ENCODE measurements around the gene RRP1B. TPM values are rescaled to one million over a fixed set of nuclear protein-coding genes. Genes with fewer than 3 reads are reported as not detected.

RRP1B gene
- total RNA-seq, 6 experiments from 2014 or later = 8.0 to 17.0 (median 9.8) TPM

DNA sequence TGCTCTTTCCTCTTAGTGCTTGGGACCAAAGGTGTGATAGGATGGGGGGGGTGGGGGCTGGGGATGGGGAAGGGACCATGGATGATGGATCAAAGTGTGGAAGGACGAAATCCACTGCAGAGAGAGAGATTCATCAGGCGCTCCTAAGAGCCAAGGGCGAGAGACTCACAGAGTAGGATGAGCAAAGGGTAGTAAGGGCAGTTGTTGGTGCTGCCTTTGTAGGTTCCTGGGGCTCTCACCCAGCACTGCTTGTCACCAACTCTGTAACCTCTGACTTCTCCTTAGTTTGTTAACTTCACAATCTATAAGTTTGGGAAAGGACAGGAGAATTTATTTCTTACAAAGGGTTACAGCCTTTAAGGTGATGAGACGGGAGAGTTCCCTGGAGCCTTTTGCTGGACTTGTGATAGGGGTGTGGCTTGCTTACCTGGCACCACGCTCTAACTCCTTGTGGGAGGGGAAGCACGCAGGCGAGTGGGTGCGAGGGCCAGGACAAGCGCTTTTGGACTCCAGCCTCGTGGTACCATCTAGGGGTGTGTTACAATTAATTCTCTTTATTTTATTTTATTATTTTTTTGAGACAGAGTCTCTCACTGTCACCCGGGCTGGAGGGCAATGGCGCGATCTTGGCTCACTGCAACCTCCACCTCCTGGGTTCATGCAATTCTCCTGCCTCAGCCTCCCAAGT, 58.0 kb downstream of the RRP1B start:
- Histone ChIP-seq H3K9me3 (no peaks in the 10 kb centered on the region), H3K4me1 (peaks cover 0 to 21% (median 7%) of the 10 kb centered on the region in 4 donors), H3K27ac (no peak overlapping the region), H3K4me3 (no peak overlapping the region), H3K27me3 (no peaks in the 10 kb centered on the region), H3K36me3 (no peaks in the 10 kb centered on the region)
- no peak for ATAC-seq
- TF ChIP-seq, protein P1, sequence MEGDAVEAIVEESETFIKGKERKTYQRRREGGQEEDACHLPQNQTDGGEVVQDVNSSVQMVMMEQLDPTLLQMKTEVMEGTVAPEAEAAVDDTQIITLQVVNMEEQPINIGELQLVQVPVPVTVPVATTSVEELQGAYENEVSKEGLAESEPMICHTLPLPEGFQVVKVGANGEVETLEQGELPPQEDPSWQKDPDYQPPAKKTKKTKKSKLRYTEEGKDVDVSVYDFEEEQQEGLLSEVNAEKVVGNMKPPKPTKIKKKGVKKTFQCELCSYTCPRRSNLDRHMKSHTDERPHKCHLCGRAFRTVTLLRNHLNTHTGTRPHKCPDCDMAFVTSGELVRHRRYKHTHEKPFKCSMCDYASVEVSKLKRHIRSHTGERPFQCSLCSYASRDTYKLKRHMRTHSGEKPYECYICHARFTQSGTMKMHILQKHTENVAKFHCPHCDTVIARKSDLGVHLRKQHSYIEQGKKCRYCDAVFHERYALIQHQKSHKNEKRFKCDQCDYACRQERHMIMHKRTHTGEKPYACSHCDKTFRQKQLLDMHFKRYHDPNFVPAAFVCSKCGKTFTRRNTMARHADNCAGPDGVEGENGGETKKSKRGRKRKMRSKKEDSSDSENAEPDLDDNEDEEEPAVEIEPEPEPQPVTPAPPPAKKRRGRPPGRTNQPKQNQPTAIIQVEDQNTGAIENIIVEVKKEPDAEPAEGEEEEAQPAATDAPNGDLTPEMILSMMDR (IDR thresholded peaks at IDR 0.05) = no peak
- no peak for TF ChIP-seq POLR2A (IDR thresholded peaks at IDR 0.05)
- no peak for DNase-seq
- WGBS (ENCODE audit: insufficient coverage, low coverage, low lambda C conversion rate, missing lambda C conversion rate) = 88% methylated on average over 7 of the region's 13 CpGs
- intact Hi-C loops (cut with DNase I) = loop anchor here in 1 of 2 donors (10.0 kb wide), 1 partner anchor 53 kb away; no protein-coding TSS in a partner anchor

DNA sequence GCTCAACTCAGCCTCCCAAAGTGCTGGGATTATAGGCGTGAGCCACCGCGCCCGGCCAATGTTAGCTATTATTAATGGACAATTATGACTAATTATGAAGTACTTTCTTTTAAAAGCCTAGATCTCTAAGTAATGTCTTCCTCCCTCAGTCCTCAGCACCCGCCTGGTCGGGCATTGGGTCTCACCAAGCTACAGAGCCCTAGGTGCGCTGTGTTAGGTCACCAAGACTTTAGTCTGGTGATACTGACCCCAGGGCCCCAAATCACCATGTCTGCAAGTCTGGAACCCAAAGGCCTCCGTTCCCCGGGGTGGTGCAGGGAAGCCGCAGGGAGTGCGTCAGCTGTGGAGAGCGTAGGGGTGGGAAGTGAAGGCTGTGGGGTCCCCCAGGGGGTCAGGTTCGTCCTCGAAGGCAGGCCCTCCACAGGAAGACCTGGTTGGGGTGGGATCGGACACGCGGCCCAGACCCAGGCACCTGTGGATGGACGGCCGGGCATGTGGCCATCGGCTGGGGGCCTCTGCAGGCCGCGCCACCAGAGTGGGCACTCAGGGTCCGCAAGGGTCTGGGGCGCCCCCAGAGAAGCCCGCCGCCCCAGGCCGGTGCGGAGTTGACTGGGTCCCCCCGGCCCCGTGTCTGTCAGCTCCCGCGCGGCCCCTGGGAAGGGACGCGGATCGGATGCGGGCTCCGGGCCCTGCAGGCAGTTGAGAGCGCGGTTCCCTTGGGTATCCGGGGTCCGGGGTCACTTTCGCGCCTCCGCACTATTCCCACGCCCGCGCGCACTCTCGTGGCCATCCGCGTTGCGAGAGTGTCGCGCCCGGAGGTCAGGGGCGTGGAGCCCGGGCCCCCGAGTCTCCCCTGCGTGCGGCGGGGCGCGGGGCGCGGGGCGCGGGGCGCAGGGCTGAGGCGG, 58.9 kb downstream of the RRP1B start:
- Histone ChIP-seq H3K27me3 (no peaks in the 10 kb centered on the region), H3K27ac (peak overlapping the region; percentile 72 to 94 (median 87)), H3K4me3 (peak overlapping the region; percentile 90 to 97 (median 95)), H3K4me1 (peaks cover 0 to 17% (median 7%) of the 10 kb centered on the region in 4 donors), H3K9me3 (no peaks in the 10 kb centered on the region), H3K36me3 (no peaks in the 10 kb centered on the region)
- 43% methylated on average over 11 of the region's 70 CpGs for WGBS (ENCODE audit: insufficient coverage, low coverage, low lambda C conversion rate, missing lambda C conversion rate)
- intact Hi-C loops (cut with DNase I) = loop anchor here in 1 of 2 donors (10.0 kb wide), 1 partner anchor 53 kb away; no protein-coding TSS in a partner anchor
- peak in 1 of 3 donors; percentile 54 for DNase-seq
- TF ChIP-seq POLR2A (IDR thresholded peaks at IDR 0.05) = no peak
- TF ChIP-seq, protein P1 (IDR thresholded peaks at IDR 0.05) = no peak
- peak in 2 of 4 donors; percentile 0 to 3 for ATAC-seq

DNA sequence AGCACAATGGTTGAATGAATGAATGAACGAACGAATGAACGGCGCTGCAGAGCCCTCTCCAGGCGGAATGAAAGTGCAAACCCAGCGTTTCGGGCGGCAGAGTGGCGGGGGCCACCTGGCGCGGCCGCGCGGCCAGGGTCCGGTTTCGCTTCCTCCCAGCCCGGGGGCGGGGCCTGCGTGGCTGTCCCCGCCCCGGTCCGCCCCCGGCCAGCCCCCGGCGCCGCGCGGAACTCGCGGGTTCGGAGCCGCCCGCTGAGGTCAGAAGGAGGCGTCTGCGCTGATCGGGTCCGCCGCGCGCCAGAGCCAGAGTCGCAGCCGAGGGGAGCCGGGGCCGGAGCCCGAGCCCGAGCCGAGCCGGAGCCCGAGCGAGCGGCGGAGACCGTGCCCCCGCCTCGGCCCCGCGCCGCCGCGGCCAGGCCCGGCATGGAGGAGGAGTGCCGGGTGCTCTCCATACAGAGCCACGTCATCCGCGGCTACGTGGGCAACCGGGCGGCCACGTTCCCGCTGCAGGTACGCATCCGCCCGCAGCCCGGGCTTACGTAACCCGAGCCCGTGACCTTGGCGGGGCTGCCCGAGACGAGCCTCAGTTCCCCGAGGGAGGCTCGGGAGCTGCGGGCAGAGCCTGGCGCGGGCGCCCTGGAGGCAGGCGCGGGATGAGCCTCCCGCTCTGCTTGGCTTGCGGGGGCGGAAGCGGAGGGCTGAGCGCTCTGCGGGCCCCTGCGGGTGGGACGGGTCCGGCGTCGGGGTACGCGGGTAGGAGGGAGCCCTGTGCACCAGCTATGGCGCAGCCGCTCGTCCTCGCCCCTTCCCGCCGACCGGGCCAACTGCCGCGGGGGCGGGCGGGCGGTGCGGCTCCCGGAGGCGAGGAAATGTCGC, 59.8 kb downstream of the RRP1B start, which contains the start of gene PDXK:
PDXK (plus strand) TSS at position 258 of the 876 bp plus-strand sequence; CDS start at position 424, 166 bp downstream.
- peak within 1 kb of the TSS; percentile 87 to 94 (median 94) for H3K27ac ChIP-seq
- DNase-seq (peak; percentile 93 to 94 (median 94)), ATAC-seq (peak; percentile 87 to 93 (median 90))
- peak within 1 kb of the TSS; percentile 90 to 97 (median 95) for H3K4me3 ChIP-seq
- 0% methylated on average over 20 of the region's 117 CpGs for WGBS (ENCODE audit: insufficient coverage, low coverage, low lambda C conversion rate, missing lambda C conversion rate)
- intact Hi-C loops (cut with DNase I) = loop anchor here in 1 of 2 donors (10.0 kb wide), 1 partner anchor 54 kb away; no protein-coding TSS in a partner anchor
- no peaks in the 10 kb centered on the region for H3K9me3 ChIP-seq
- no peaks in the 10 kb centered on the region for H3K27me3 ChIP-seq
- peaks cover 0 to 17% (median 7%) of the 10 kb centered on the region in 4 donors for H3K4me1 ChIP-seq
- peaks cover 0 to 4% (median 2%) of the 10 kb centered on the region in 4 donors for H3K36me3 ChIP-seq
- TF ChIP-seq, protein P1 (IDR thresholded peaks at IDR 0.05) = peak in 2 of 4 donors; percentile 5 to 14
- peak; percentile 96 for TF ChIP-seq POLR2A (IDR thresholded peaks at IDR 0.05)

Data from right lobe of liver (tissue), 6 donors.